B cell (primary cell): Measurements from ENCODE around the gene FZD2. TPM values are rescaled to one million over a fixed set of nuclear protein-coding genes. Genes with fewer than 3 reads are reported as not detected.
"Not testable (repeated sequence)": the region's sequence is repeated elsewhere in the genome, so short reads cannot be mapped to it uniquely, and the experiment has no call there.

Experiments
- ATAC-seq: fragments of 200-7000 bp; cut with Tn5 transposase; one replicate; pipeline ENCODE4 v1.10.0; 2021; ENCODE audit warnings: low read depth, mild to moderate bottlenecking, moderate number of reproducible peaks, moderate library complexity
- CTCF ChIA-PET: fragments of 350-600 bp; sonication (Branson Sonifier 250); formaldehyde crosslinking; loops from one replicate; lab custom pipeline; 2021; ENCODE audit warnings: antibody characterized with exemption, inconsistent platforms; lab: Charles Lee
- POLR2A ChIA-PET: fragments of 350-600 bp; sonication (Branson Sonifier 250); formaldehyde crosslinking; loops from one replicate; lab custom pipeline; 2021; ENCODE audit warnings: antibody characterized with exemption; lab: Charles Lee
- DNase-seq: peaks from one replicate; pipeline ENCODE4 v3.0.0; 2013
- H2AFZ ChIP-seq: 2 replicates; pipeline ENCODE4 v1.6.1; 2012; ENCODE audit warnings: mild to moderate bottlenecking, low read depth, low read length; ENCODE audit not compliant: insufficient read depth, poor library complexity, severe bottlenecking
- H3K27ac ChIP-seq, 2 donors: 1 replicate in 1 of 2; 2 replicates in 1 of 2; pipeline ENCODE4 v1.5.1; 2012 to 2013; ENCODE audit warnings: low read length in 2 of 2, mild to moderate bottlenecking in 2 of 2, moderate library complexity in 1 of 2
- H3K27me3 ChIP-seq, 4 experiments: fragments of 200-600 bp in 1 of 4; sonication (generic) in 1 of 4; replicated peaks in 1 of 4; 1 replicate in 2 of 4; 2 replicates in 2 of 4; pipeline versions ENCODE4 v1.6.1 to v1.7.0; 2013 to 2016; ENCODE audit warnings: low read length in 3 of 4, mild to moderate bottlenecking in 2 of 4, mixed read lengths in 1 of 4, moderate library complexity in 1 of 4; ENCODE audit not compliant: insufficient read depth in 4 of 4, control insufficient read depth in 3 of 4; ENCODE audit errors: control extremely low read depth in 1 of 4
- H3K36me3 ChIP-seq, 2 experiments: replicated peaks in 1 of 2; 1 replicate in 1 of 2; 2 replicates in 1 of 2; pipeline versions ENCODE4 v1.6.1 to v1.7.1; 2013; ENCODE audit warnings: low read length in 1 of 2; ENCODE audit not compliant: insufficient read depth in 2 of 2, control insufficient read depth in 1 of 2; ENCODE audit errors: control extremely low read depth in 1 of 2, extremely low read depth in 1 of 2
- H3K4me1 ChIP-seq, 2 donors: fragments of 200-600 bp in 1 of 2; sonication (generic) in 1 of 2; 1 replicate in 1 of 2; 2 replicates in 1 of 2; pipeline versions ENCODE4 v1.5.1 to v1.6.1; 2013 to 2017; ENCODE audit warnings: low read length in 2 of 2; ENCODE audit not compliant: control insufficient read depth in 2 of 2, insufficient read depth in 2 of 2
- H3K4me2 ChIP-seq: replicated peaks from 2 replicates; pipeline ENCODE3; 2012; ENCODE audit warnings: mild to moderate bottlenecking, low read depth, low read length; ENCODE audit not compliant: poor library complexity, severe bottlenecking
- H3K4me3 ChIP-seq, 5 experiments: fragments of 200-600 bp in 1 of 5; sonication (generic) in 1 of 5; 1 replicate in 3 of 5; 2 replicates in 2 of 5; pipeline versions ENCODE4 v1.5.1 to v1.7.0; 2011 to 2016; ENCODE audit warnings: low read length in 4 of 5, mild to moderate bottlenecking in 4 of 5, low read depth in 2 of 5, control low read depth in 1 of 5, moderate library complexity in 1 of 5; ENCODE audit not compliant: insufficient read depth in 1 of 5; ENCODE audit errors: control extremely low read depth in 1 of 5, extremely low read depth in 1 of 5
- H3K79me2 ChIP-seq: fragments of 200-600 bp; sonication (generic); one replicate; pipeline ENCODE4 v1.6.0; 2016; ENCODE audit warnings: low read length; ENCODE audit not compliant: control insufficient read depth, insufficient read depth
- H3K9ac ChIP-seq: fragments of 200-600 bp; sonication (generic); 2 replicates; pipeline ENCODE4 v1.6.1; 2017; ENCODE audit warnings: mild to moderate bottlenecking, low read length, moderate library complexity
- H3K9me3 ChIP-seq, 3 donors: one replicate each; pipeline versions ENCODE4 v1.6.1 to v1.7.1; 2013; ENCODE audit warnings: low read length in 2 of 3; ENCODE audit not compliant: control insufficient read depth in 2 of 3, insufficient read depth in 1 of 3; ENCODE audit errors: control extremely low read depth in 1 of 3
- H4K20me1 ChIP-seq: 2 replicates; pipeline ENCODE4 v1.6.0; 2012; ENCODE audit warnings: mild to moderate bottlenecking, low read length; ENCODE audit not compliant: insufficient read depth, control insufficient read depth, poor library complexity, severe bottlenecking
- H3K27ac Mint-ChIP-seq: one replicate; pipeline ENCODE4 v1.8.0; 2021; ENCODE audit warnings: mixed read lengths
- H3K27me3 Mint-ChIP-seq: one replicate; pipeline ENCODE4 v1.8.0; 2021; ENCODE audit warnings: mixed read lengths
- H3K4me1 Mint-ChIP-seq: one replicate; pipeline ENCODE4 v1.8.0; 2021; ENCODE audit warnings: mixed read lengths
- H3K4me3 Mint-ChIP-seq: one replicate; pipeline ENCODE4 v1.8.0; 2021; ENCODE audit warnings: mixed read lengths
- H3K9me3 Mint-ChIP-seq: one replicate; pipeline ENCODE4 v1.8.0; 2022; ENCODE audit warnings: mixed read lengths; ENCODE audit not compliant: insufficient read depth
- EZH2 ChIP-seq: IDR thresholded peaks from 2 replicates; pipeline ENCODE4 v1.6.1; 2012; ENCODE audit warnings: borderline replicate concordance, low read depth, mild to moderate bottlenecking, moderate library complexity, low read length; ENCODE audit not compliant: insufficient read depth, poor library complexity, severe bottlenecking
- WGBS: methylation state at CpG from one replicate; pipeline ENCODE4 v1.1.5; 2013; ENCODE audit warnings: missing lambda C conversion rate; ENCODE audit not compliant: insufficient coverage; 5-methylcytosine and 5-hydroxymethylcytosine counted together
- intact Hi-C: fragments of 100-400 bp; cut with micrococcal nuclease; formaldehyde crosslinking; loops from one replicate; pipeline ENCODE4 v1.10.0; 2022
- polyA plus RNA-seq: library from polyadenylated mRNA; depleted of rRNA; stranded (reverse); fragments of >200 nt; gene quantifications from 2 replicates; pipeline ENCODE4 v1.2.3, GENCODE V29; 2012
- total RNA-seq, 2 donors: library from RNA; stranded (reverse); fragments of 120-200 nt in 1 of 2; gene quantifications; 1 replicate in 1 of 2; 2 replicates in 1 of 2; pipeline versions ENCODE4 v1.2.3 to v1.2.4, GENCODE V29; 2013 to 2022
- TF ChIP-seq, protein P1 (sequence below): fragments of 200-600 bp; IDR thresholded peaks from one replicate; pipeline ENCODE4 v1.8.0; 2022; ENCODE audit warnings: antibody characterized with exemption, mild to moderate bottlenecking

The FZD2 gene
- total and polyA plus RNA-seq, 2 donors (not counting 1 experiment from before 2014, with no cell fraction given), result 1.6 to 2.5 TPM

DNA sequence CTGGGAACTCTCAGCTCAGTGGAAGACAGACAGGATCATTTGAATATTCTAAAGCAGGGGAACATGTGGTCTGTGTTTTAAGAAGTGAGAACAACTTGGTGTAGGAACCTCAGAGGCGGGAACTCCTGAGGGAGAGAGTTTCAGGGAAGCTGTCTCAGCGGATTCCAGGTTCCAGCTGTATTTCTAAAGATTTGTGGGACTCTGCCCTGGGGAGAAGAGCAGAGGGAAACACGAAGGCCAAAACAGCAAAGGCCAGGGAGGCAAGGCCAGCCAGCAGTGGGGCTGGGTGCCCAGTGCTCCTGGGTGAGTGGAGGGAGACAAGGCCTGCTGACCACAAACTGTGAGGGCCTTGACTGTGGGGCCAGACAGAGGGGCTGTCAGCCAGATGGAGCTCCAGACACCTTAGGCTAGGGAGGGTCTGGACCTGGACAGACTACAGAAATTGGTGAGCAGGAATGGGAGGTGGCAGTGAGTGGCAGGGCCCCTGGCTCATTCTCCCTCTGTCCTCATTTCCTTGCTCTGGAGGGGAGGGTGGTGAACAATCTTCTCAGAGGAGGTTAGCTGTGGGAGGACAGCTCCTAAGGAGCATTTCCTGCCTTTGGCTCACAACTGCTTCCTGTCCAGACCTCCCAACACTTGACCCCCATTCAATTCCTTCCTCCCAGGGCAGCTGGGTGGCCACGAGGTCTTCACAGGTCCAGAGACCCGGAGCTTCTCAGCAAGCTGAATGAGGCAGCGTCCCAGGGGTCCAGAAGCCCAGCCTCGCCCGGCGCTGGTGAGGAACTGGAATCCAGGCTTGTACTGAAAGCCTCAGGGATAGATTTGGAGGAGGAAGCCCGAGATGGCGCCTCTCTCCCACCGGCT lies 21.0 kb upstream of the FZD2 start:
- peaks cover 0 to 10% of the 10 kb centered on the region in 2 donors for H3K4me1 ChIP-seq
- CTCF ChIA-PET, result interaction anchor here (0.7 to 2.0 kb wide), 6 partner anchors 9 to 101 kb away, joined by 3 to 14 read pairs (median 4); no protein-coding TSS in a partner anchor
- no peaks in the 10 kb centered on the region for H4K20me1 ChIP-seq
- no peak for DNase-seq
- H3K4me3 ChIP-seq, result no peak overlapping the region
- no peak overlapping the region for H3K27ac Mint-ChIP-seq
- WGBS, result 73% methylated on average over 3 of the region's 12 CpGs
- H3K4me3 Mint-ChIP-seq, result no peak overlapping the region
- H3K9ac ChIP-seq, result no peak overlapping the region
- no peaks in the 10 kb centered on the region for H3K9me3 ChIP-seq
- intact Hi-C loops, result no loop called here
- H3K27me3 ChIP-seq, result no peaks in the 10 kb centered on the region
- peaks cover 10% of the 10 kb centered on the region for H3K4me1 Mint-ChIP-seq
- H2AFZ ChIP-seq, result no peak overlapping the region
- H3K4me2 ChIP-seq, result no peak overlapping the region
- H3K9me3 Mint-ChIP-seq, result no peaks in the 10 kb centered on the region
- H3K79me2 ChIP-seq, result no peaks in the 10 kb centered on the region
- no peaks in the 10 kb centered on the region for H3K36me3 ChIP-seq
- no peak for ATAC-seq
- no peak overlapping the region for H3K27ac ChIP-seq
- no peak for TF ChIP-seq EZH2
- TF ChIP-seq, protein P1, sequence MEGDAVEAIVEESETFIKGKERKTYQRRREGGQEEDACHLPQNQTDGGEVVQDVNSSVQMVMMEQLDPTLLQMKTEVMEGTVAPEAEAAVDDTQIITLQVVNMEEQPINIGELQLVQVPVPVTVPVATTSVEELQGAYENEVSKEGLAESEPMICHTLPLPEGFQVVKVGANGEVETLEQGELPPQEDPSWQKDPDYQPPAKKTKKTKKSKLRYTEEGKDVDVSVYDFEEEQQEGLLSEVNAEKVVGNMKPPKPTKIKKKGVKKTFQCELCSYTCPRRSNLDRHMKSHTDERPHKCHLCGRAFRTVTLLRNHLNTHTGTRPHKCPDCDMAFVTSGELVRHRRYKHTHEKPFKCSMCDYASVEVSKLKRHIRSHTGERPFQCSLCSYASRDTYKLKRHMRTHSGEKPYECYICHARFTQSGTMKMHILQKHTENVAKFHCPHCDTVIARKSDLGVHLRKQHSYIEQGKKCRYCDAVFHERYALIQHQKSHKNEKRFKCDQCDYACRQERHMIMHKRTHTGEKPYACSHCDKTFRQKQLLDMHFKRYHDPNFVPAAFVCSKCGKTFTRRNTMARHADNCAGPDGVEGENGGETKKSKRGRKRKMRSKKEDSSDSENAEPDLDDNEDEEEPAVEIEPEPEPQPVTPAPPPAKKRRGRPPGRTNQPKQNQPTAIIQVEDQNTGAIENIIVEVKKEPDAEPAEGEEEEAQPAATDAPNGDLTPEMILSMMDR, result no peak
- peaks cover 15% of the 10 kb centered on the region for H3K27me3 Mint-ChIP-seq
- POLR2A ChIA-PET, result interaction anchor here (0.5 to 0.6 kb wide), 2 partner anchors 12 to 401 kb away, joined by 3 to 4 read pairs; no protein-coding TSS in a partner anchor

DNA sequence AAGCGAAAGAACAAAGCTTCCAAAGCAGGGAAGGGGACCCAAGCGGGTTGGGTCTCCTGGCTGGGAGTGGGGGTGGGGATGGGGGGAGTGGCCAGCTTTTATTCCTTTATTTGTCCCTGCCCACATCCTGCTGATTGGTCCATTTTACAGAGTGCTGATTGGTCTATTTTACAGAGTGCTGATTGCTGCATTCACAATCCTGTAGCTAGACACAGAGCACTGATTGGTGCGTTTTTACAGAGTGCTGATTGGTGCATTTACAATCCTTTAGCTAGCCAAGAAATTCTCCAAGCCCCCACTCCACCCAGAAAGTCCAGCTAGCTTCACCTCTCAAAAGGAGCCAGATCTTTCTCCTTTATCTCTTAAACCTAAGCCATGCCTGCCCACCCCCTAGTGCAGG lies 19.4 kb upstream of the FZD2 start:
- DNase-seq, H3K4me3 Mint-ChIP-seq, H3K4me2 ChIP-seq, H3K36me3 ChIP-seq, ATAC-seq, H3K9ac ChIP-seq, H3K4me1 Mint-ChIP-seq, H3K27me3 ChIP-seq, H3K27ac Mint-ChIP-seq, H3K9me3 Mint-ChIP-seq, intact Hi-C loops, H3K27ac ChIP-seq, H3K4me1 ChIP-seq, POLR2A ChIA-PET, H3K4me3 ChIP-seq, H3K79me2 ChIP-seq, CTCF ChIA-PET, H2AFZ ChIP-seq, H4K20me1 ChIP-seq, H3K9me3 ChIP-seq: not testable (repeated sequence)
- 100% methylated on average over 1 of the region's 3 CpGs for WGBS
- H3K27me3 Mint-ChIP-seq, result peaks cover 11% of the 10 kb centered on the region
